RKO (cell line): ENCODE measurements around the gene BCL2L14.

Experiments
- DNase-seq: peaks from one replicate; pipeline ENCODE4 v3.0.0-alpha.2; 2016; ENCODE audit warnings: low spot score

The BCL2L14 gene

GRCh38 chr12:12056951-12057350 lies 13.8 kb upstream of the BCL2L14 start:
- no peak for DNase-seq

- no peak for DNase-seq
Measured at GRCh38 chr12:12064596-12064995, 6.1 kb upstream of the BCL2L14 start.

- DNase-seq: no peak
Measured at GRCh38 chr12:12068751-12069150, 2.0 kb upstream of the BCL2L14 start.

- no peak for DNase-seq
Measured at GRCh38 chr12:12069821-12070548, 754 bp upstream of the BCL2L14 start.

GRCh38 chr12:12072064-12072760 lies 1.5 kb downstream of the BCL2L14 start:
- DNase-seq: no peak

- DNase-seq: no peak
Measured at GRCh38 chr12:12079291-12079690, 8.6 kb downstream of the BCL2L14 start.

- DNase-seq: peak; percentile 71
Measured at GRCh38 chr12:12081836-12082497, 11.2 kb downstream of the BCL2L14 start.

GRCh38 chr12:12083688-12084087 lies 12.9 kb downstream of the BCL2L14 start:
- no peak for DNase-seq

GRCh38 chr12:12086362-12086761 lies 15.6 kb downstream of the BCL2L14 start:
- no peak for DNase-seq

- DNase-seq: no peak
Measured at GRCh38 chr12:12086973-12087692, 16.4 kb downstream of the BCL2L14 start.

GRCh38 chr12:12087693-12088034 lies 16.9 kb downstream of the BCL2L14 start:
- no peak for DNase-seq

- DNase-seq: no peak
Measured at GRCh38 chr12:12088147-12088546, 17.4 kb downstream of the BCL2L14 start.

GRCh38 chr12:12088761-12089160 lies 18.0 kb downstream of the BCL2L14 start:
- no peak for DNase-seq

- no peak for DNase-seq
Measured at GRCh38 chr12:12091071-12091470, 20.3 kb downstream of the BCL2L14 start.

- DNase-seq: no peak
Measured at GRCh38 chr12:12091977-12092663, 21.4 kb downstream of the BCL2L14 start.

- DNase-seq: no peak
Measured at GRCh38 chr12:12094481-12094880, 23.7 kb downstream of the BCL2L14 start.

- no peak for DNase-seq
Measured at GRCh38 chr12:12095021-12095420, 24.3 kb downstream of the BCL2L14 start.

GRCh38 chr12:12097891-12098690 lies 27.4 kb downstream of the BCL2L14 start:
- no peak for DNase-seq

GRCh38 chr12:12098691-12099015 lies 27.9 kb downstream of the BCL2L14 start:
- DNase-seq: no peak

- no peak for DNase-seq
Measured at GRCh38 chr12:12099102-12099501, 28.4 kb downstream of the BCL2L14 start.

- DNase-seq: no peak
Measured at GRCh38 chr12:12107678-12108077, 36.9 kb downstream of the BCL2L14 start.
